Loucy (cell line): ENCODE results near the gene ADIG.

Experiments used
- H2AFZ ChIP-seq: fragments of 200-600 bp; sonication (generic); 2 replicates; pipeline ENCODE4 v1.6.0; 2016; ENCODE audit warnings: antibody characterized with exemption, mild to moderate bottlenecking, low read length, moderate library complexity
- H3F3A ChIP-seq: fragments of 200-600 bp; 2 replicates; pipeline ENCODE4 v1.6.0; 2016; ENCODE audit warnings: antibody characterized with exemption, low read depth, mild to moderate bottlenecking
- H3K27me3 ChIP-seq: fragments of 200-600 bp; sonication (generic); 2 replicates; pipeline ENCODE4 v1.6.1; 2014; ENCODE audit warnings: low read length, mild to moderate bottlenecking; ENCODE audit not compliant: insufficient read depth, poor library complexity, severe bottlenecking
- H3K36me3 ChIP-seq: fragments of 200-600 bp; sonication (generic); 2 replicates; pipeline ENCODE4 v1.6.1; 2016; ENCODE audit warnings: low read length; ENCODE audit not compliant: insufficient read depth
- H3K4me1 ChIP-seq: fragments of 200-600 bp; sonication (generic); 2 replicates; pipeline ENCODE4 v1.5.1; 2014; ENCODE audit warnings: low read length, mild to moderate bottlenecking; ENCODE audit not compliant: insufficient read depth, poor library complexity, severe bottlenecking
- H3K4me2 ChIP-seq: fragments of 200-600 bp; sonication (generic); 2 replicates; pipeline ENCODE4 v1.6.0; 2014; ENCODE audit warnings: antibody characterized with exemption, low read length, low read depth, mild to moderate bottlenecking; ENCODE audit not compliant: poor library complexity, severe bottlenecking
- H3K4me3 ChIP-seq: fragments of 200-600 bp; sonication (generic); 2 replicates; pipeline ENCODE4 v1.5.1; 2014; ENCODE audit warnings: low read length, mild to moderate bottlenecking, mixed read lengths; ENCODE audit not compliant: poor library complexity, severe bottlenecking
- H3K79me2 ChIP-seq: fragments of 200-600 bp; sonication (generic); 2 replicates; pipeline ENCODE4 v1.6.1; 2014; ENCODE audit warnings: low read length; ENCODE audit not compliant: insufficient read depth
- H3K9ac ChIP-seq: fragments of 200-600 bp; sonication (generic); 2 replicates; pipeline ENCODE4 v1.6.0; 2014; ENCODE audit warnings: mild to moderate bottlenecking, low read depth, low read length, moderate library complexity; ENCODE audit not compliant: poor library complexity, severe bottlenecking
- H3K9me2 ChIP-seq: fragments of 200-600 bp; sonication (generic); replicated peaks from 2 replicates; pipeline ENCODE4 v1.6.1; 2016; ENCODE audit warnings: low read depth, low read length, mixed read lengths
- H3K9me3 ChIP-seq: fragments of 200-600 bp; sonication (generic); 2 replicates; pipeline ENCODE4 v1.6.1; 2014; ENCODE audit warnings: mild to moderate bottlenecking, antibody characterized with exemption, low read length, low read depth; ENCODE audit not compliant: insufficient read depth
- H4K20me1 ChIP-seq: fragments of 200-600 bp; sonication (generic); 2 replicates; pipeline ENCODE4 v1.6.0; 2014; ENCODE audit warnings: antibody characterized with exemption, low read length, mild to moderate bottlenecking; ENCODE audit not compliant: insufficient read depth, poor library complexity, severe bottlenecking
- CTCF ChIP-seq: fragments of 200-600 bp; sonication (generic); conservative IDR thresholded peaks from 2 replicates; pipeline ENCODE4 v1.5.1; 2014; ENCODE audit warnings: mild to moderate bottlenecking, antibody characterized with exemption, low read length
- EZH2phosphoT487 ChIP-seq: fragments of 200-600 bp; IDR thresholded peaks from 2 replicates; pipeline ENCODE4 v1.6.1; 2018; ENCODE audit warnings: antibody characterized with exemption, mild to moderate bottlenecking, moderate library complexity, borderline replicate concordance

The ADIG gene

DNA sequence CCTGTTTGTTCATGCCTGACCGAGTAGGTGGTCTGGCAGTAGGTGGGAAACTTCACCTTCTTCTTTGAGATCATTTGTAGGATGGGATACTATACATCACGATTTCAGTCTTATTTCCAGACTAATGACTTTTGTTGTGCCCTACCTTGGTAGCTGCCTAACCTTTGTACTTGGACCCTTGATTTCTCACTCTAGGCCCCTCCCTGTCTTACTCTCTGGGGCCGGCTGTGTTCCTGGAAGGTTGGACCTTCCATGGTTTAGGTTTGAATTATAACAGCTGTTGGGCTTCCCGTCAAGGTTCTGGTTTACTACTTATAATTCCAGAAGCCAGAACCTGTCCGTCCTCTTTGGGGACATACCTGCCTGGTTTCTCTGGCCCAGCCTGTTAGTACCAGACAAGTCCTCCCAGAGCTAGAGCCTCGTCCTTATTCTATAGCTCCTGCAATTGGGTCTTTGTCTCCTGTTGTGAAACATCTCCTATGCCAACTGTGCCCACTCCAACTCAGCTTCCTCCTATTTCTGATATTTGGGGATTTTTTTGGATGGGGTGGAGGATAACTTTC lies 14.9 kb upstream of the ADIG start:
- Histone ChIP-seq H3K4me1 (no peaks in the 10 kb centered on the region), H3K79me2 (no peaks in the 10 kb centered on the region), H3K36me3 (peaks cover 72% of the 10 kb centered on the region; the same call in 1 of the 2 replicates), H3K4me3 (no peak overlapping the region), H4K20me1 (no peaks in the 10 kb centered on the region), H3K9me2 (no peaks in the 10 kb centered on the region), H3K9me3 (no peaks in the 10 kb centered on the region), H3K4me2 (no peak overlapping the region), H3F3A (no peaks in the 10 kb centered on the region), H3K27me3 (no peaks in the 10 kb centered on the region), H3K9ac (no peak overlapping the region), H2AFZ (no peak overlapping the region)
- TF ChIP-seq CTCF (no peak), EZH2phosphoT487 (no peak)

GRCh38 chr20:38569747-38570525 lies 11.1 kb upstream of the ADIG start:
- no peaks in the 10 kb centered on the region for H3K27me3 ChIP-seq
- no peaks in the 10 kb centered on the region for H3K4me1 ChIP-seq
- H3K4me2 ChIP-seq, result no peak overlapping the region
- H3K9me3 ChIP-seq, result no peaks in the 10 kb centered on the region
- no peaks in the 10 kb centered on the region for H3K79me2 ChIP-seq
- no peak overlapping the region for H2AFZ ChIP-seq
- H3K36me3 ChIP-seq, result peaks cover 60% of the 10 kb centered on the region; the same call in 1 of the 2 replicates
- no peaks in the 10 kb centered on the region for H4K20me1 ChIP-seq
- TF ChIP-seq EZH2phosphoT487, result no peak
- no peak for TF ChIP-seq CTCF
- H3F3A ChIP-seq, result no peaks in the 10 kb centered on the region
- no peaks in the 10 kb centered on the region for H3K9me2 ChIP-seq
- no peak overlapping the region for H3K9ac ChIP-seq
- H3K4me3 ChIP-seq, result no peak overlapping the region

DNA sequence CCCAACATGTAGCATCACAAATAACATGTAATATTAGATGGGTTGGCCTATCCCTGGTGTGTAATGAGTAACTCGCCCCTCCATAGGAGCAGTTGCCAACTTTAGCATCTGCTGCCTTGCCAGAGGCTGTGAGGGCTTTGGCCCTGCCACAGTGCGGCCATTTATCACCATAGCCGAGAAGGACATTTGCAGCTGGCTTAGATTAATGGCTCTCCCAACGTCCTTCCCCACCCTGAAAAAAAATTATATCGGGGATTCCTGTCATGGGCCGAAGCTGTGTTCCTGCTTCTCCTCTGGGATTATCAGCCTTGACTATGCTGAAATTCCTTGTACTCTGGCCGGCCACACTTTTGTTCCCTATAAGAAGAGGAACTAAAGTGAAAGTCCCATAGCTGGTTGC lies 7.6 kb upstream of the ADIG start:
- Histone ChIP-seq H3K36me3 (peaks cover 51% of the 10 kb centered on the region; the same call in 1 of the 2 replicates), H3K9ac (no peak overlapping the region), H3K4me1 (no peaks in the 10 kb centered on the region), H3F3A (no peaks in the 10 kb centered on the region), H3K9me3 (no peaks in the 10 kb centered on the region), H4K20me1 (no peaks in the 10 kb centered on the region), H3K4me2 (no peak overlapping the region), H2AFZ (no peak overlapping the region), H3K27me3 (no peaks in the 10 kb centered on the region), H3K9me2 (no peaks in the 10 kb centered on the region), H3K79me2 (no peaks in the 10 kb centered on the region), H3K4me3 (no peak overlapping the region)
- no peak for TF ChIP-seq EZH2phosphoT487
- TF ChIP-seq CTCF, result no peak
